Measurements from ENCODE around the gene GNG14. TPM values are rescaled to one million over a fixed set of nuclear protein-coding genes. Genes with fewer than 3 reads are reported as not detected.
A peak's percentile ranks its signal among the peaks of the same experiment; 100 is the strongest.
"Not testable (repeated sequence)": the region's sequence is repeated elsewhere in the genome, so short reads cannot be mapped to it uniquely, and the experiment has no call there.

Gene GNG14
- total RNA-seq, 4 donors from 2014 or later = not detected

- WGBS, 2 donors = 85 to 87% methylated on average over 1 of the region's 1 CpG
- DNase-seq (ENCODE audit: low spot score in 2 of 2) = no peak
- TF ChIP-seq, protein P1, sequence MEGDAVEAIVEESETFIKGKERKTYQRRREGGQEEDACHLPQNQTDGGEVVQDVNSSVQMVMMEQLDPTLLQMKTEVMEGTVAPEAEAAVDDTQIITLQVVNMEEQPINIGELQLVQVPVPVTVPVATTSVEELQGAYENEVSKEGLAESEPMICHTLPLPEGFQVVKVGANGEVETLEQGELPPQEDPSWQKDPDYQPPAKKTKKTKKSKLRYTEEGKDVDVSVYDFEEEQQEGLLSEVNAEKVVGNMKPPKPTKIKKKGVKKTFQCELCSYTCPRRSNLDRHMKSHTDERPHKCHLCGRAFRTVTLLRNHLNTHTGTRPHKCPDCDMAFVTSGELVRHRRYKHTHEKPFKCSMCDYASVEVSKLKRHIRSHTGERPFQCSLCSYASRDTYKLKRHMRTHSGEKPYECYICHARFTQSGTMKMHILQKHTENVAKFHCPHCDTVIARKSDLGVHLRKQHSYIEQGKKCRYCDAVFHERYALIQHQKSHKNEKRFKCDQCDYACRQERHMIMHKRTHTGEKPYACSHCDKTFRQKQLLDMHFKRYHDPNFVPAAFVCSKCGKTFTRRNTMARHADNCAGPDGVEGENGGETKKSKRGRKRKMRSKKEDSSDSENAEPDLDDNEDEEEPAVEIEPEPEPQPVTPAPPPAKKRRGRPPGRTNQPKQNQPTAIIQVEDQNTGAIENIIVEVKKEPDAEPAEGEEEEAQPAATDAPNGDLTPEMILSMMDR (IDR thresholded peaks at IDR 0.05) = no peak
- no peak for TF ChIP-seq POLR2A (IDR thresholded peaks at IDR 0.05)
- intact Hi-C loops (cut with DNase I; ENCODE audit: low total_unique reads) = no loop called here
- no peak overlapping the region for H3K4me3 ChIP-seq (ENCODE audit: low read depth, poor library complexity, severe bottlenecking)
These were observed 7.7 kb downstream of the GNG14 start for GRCh38 chr19:12695514-12695913.

DNA sequence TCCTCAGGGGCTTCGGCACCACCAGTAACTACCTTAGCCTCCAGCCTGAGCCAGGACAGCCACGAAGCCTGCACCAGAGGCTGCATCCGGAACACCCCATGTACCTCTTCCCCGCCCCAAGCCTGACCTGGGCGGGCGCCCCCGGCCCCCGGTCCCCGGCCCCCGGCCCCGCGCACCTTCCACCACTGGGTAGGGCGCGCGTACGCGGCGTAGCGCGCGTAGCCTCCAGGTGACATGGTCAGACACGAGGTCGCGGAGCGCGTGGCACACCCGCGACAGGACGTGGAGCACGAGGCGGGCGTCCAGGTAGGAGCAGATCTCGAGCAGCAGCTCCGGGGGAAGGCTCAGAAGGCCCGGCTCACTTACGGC, 8.2 kb downstream of the GNG14 start:
- TF ChIP-seq, protein P1 (IDR thresholded peaks at IDR 0.05) = no peak
- TF ChIP-seq POLR2A (IDR thresholded peaks at IDR 0.05) = no peak
- intact Hi-C loops (cut with DNase I; ENCODE audit: low total_unique reads) = no loop called here

DNA sequence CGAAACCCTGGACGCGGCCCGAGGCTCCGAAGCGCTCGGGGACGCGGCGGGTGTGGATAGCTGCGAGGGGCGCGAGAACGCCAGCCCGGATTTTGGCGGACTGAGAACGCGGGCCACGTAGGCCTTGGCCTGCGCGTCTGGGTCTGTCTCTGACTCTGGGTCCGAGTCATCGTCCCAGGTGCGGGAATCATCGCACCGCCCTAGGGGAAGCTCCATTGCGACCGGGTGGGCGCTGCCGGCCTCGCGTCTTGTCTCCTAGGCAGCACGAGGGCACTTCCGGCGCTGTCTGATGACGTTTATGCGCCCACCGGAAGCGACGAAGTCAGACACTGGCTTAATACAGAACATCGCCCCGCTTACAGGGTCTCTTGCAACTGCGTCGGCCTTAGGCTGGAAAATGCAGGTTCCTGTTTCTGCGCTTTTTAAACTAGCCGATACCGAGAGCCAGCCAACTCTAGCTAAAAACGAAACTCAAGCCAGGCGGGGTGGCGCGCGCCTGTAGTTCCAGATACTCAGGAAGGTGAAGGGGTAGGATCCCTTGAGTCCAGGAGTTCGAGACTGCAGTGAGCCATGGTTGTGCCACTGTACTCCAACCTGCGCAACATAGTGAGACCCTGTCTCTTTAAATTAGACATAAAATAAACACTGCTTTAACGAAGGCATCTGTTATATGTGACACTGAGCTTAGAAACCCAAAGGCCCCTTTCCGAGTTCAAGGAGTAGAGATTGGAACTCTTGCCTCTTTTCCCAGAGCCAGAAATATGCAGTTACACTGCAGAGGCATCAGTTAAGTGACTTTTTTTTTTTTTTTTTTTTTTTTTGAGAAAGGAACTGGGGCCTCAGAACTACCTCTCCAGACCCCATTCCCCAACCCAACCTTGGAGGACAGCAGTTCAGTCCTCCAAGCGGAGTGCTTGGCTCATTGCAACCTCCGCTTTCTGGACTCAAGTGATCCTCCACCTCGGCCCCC, 8.9 kb downstream of the GNG14 start, which contains the start of gene FBXW9:
FBXW9 (minus strand) TSS at position 266 of the 970 bp plus-strand sequence; CDS start at position 216, 50 bp downstream.
- WGBS, 2 donors = 7 to 9% methylated on average over 44 to 48 of the region's 59 CpGs
- intact Hi-C loops (cut with DNase I; ENCODE audit: low total_unique reads) = no loop called here
- peak within 1 kb of the TSS; percentile 57 for H3K4me3 ChIP-seq (ENCODE audit: low read depth, poor library complexity, severe bottlenecking)
- TF ChIP-seq POLR2A (IDR thresholded peaks at IDR 0.05) = no peak
- TF ChIP-seq, protein P1 (IDR thresholded peaks at IDR 0.05) = no peak
- peak; percentile 96 to 100 for DNase-seq (ENCODE audit: low spot score in 2 of 2)

More for the DNA sequence above, 8.2 kb downstream of the GNG14 start:
- DNase-seq (ENCODE audit: low spot score in 2 of 2) = no peak
- H3K4me3 ChIP-seq (ENCODE audit: low read depth, poor library complexity, severe bottlenecking) = peak overlapping the region; percentile 57
- WGBS, 2 donors = 4 to 9% methylated on average over 6 to 13 of the region's 36 CpGs

GRCh38 chr19:12697425-12697824, 9.6 kb downstream of the GNG14 start:
- WGBS, 2 donors = 95 to 96% methylated on average over 22 of the region's 22 CpGs
- H3K4me3 ChIP-seq (ENCODE audit: low read depth, poor library complexity, severe bottlenecking); DNase-seq (ENCODE audit: low spot score in 2 of 2); intact Hi-C loops (cut with DNase I; ENCODE audit: low total_unique reads): not testable (repeated sequence)

GRCh38 chr19:12698138-12698537, 10.3 kb downstream of the GNG14 start:
- intact Hi-C loops (cut with DNase I; ENCODE audit: low total_unique reads) = no loop called here
- no peak for TF ChIP-seq POLR2A (IDR thresholded peaks at IDR 0.05)
- TF ChIP-seq, protein P1 (IDR thresholded peaks at IDR 0.05) = no peak
- no peak overlapping the region for H3K4me3 ChIP-seq (ENCODE audit: low read depth, poor library complexity, severe bottlenecking)
- no peak for DNase-seq (ENCODE audit: low spot score in 2 of 2)
- WGBS, 2 donors = 73% methylated on average over 6 of the region's 6 CpGs

DNA sequence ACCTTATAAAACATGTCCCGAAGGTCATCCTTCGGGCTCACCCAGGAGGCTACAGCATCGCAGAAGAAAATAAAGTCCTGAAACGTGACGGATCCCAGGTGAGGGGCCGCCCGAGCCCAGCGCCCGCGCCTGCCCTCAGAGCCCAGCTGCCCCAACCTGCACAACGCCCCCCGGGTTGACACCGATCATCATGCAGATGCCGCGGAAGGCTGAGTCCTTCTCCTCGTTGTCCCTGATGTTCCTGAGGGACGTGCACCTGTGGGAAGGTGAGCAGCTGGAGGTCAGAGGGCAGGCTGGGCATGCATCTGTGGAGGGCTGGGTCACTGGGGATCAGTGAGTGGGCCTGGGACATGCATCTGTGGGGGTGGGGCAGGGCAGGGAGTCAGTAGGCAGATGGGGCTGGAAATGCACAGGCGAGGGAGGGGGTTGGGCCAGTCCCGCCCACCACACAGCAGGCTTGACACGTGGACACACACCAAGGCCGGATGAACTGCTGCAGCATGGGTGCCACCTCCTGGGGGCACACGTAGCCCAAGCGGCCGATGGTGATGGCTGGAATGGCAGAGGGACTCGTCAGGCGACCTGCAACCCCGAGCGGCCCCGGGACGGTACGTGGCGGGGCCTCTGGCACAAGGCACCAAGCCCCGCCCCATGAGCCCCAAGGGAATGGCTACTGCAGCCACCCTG, 13.9 kb downstream of the GNG14 start:
- WGBS, 2 donors = 84 to 92% methylated on average over 31 to 33 of the region's 33 CpGs
- H3K4me3 ChIP-seq (ENCODE audit: low read depth, poor library complexity, severe bottlenecking) = no peak overlapping the region
- TF ChIP-seq, protein P1 (IDR thresholded peaks at IDR 0.05) = no peak
- TF ChIP-seq POLR2A (IDR thresholded peaks at IDR 0.05) = no peak
- DNase-seq (ENCODE audit: low spot score in 2 of 2) = no peak
- intact Hi-C loops (cut with DNase I; ENCODE audit: low total_unique reads) = no loop called here

Data from lower leg skin (tissue), 4 donors.